Stromal cell of bone marrow (primary cell): Measurements from ENCODE around the gene INS.
"Not testable (repeated sequence)": the region's sequence is repeated elsewhere in the genome, so short reads cannot be mapped to it uniquely, and the experiment has no call there.

ENCODE experiments used
- DNase-seq: peaks from one replicate; pipeline ENCODE4 v3.0.0-alpha.2; 2012; ENCODE audit warnings: low read depth

Gene INS

GRCh38 chr11:2132874-2133240 is 28.2 kb downstream of the INS start:
- DNase-seq, result no peak

GRCh38 chr11:2132246-2132645 is 28.8 kb downstream of the INS start:
- no peak for DNase-seq

DNA sequence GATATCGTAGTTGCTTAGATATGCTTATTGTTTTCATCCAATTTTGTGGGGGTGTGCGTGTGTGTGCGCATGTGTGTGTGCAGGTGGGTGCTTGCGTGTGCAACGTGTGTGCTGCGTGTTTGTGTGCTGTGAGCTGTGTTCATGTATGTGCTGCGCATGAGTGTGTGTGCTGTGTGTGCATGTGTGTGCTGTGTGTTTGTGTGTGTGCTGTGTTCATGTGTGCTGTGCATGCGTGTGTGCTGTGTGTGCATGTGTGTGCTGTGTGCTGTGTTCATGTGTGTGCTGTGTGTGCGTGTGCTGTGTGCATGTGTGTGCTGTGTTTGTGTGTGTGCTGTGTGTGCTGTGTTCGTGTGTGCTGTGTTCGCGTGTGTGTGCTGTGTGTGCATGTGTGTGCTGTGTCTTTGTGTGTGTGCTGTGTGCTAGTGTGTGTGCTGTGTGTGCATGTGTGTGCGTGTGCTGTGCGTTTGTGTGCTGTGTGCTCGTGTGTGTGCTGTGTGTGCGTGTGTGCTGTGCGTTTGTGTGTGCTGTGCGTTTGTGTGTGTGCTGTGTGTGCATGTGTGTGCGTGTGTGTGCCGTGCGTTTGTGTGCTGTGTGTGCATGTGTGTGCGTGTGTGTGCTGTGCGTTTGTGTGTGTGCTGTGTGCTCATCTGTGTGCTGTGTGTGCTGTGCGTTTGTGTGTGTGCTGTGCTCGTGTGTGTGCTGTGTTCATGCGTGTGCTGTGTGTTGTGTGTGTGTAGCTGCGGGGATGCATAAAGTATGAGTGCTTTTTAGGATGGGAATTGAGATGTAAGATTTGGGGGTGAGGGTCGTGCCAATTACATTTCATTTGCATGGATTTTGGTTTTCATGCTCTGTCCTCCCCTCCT is 29.4 kb downstream of the INS start:
- DNase-seq, result no peak

DNA sequence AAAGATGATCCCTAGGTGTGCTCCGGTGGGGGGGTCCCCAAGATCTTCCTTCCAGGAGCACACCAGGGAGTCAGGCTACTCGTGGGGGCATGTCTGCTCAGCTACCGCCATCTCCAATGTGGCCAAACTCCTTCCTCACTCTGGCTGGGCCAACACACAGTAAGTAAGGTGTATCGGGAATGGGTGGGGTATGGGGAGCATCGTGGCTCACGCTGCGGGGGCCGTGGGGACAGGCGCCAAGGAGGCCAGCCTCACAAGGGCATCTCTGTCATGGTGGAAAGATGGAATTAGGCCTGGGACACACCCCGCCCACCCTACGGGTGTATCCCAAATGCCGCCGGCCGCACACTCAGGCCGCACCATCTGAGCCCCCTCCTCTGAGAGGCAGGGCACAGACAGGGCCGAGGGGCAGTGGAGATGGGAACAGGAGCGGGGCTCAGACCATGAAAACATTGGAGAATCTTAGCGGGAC is 30.1 kb downstream of the INS start:
- no peak for DNase-seq

DNA sequence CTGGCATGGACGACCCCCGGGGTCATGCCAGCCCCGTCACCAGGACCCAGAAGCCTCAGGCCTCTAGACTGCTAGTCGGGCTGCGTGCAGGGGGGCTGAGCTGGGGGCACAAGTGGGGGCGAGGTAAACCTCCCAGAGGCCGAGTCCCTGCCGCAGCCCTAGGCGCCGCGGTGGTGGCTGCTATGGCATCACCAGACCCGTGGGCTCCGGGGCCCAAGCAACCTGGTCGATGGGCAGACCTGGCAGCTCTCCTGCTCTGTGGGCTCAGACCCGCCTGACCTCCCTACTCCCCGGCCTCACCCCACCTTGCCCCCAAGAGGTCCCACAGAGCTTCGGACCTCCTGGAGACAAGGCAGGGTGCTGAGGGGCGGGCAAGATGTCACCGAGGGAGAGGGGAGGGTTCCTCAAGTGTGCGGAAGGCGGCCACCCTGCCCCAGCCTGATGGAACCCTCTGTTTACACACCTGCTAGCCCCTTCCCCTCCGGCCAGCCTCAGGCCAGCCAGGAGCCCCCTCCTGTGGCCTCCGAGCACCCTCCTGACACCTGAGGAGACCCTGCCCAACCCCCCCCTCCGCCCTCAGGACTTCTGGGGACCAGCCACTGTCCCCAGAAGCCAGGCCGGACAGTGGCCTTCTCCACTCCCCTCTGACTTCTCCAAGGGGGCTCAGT is 31.2 kb downstream of the INS start:
- DNase-seq, result no peak

GRCh38 chr11:2129308-2129698 is 31.7 kb downstream of the INS start:
- DNase-seq, result no peak

GRCh38 chr11:2128511-2129307 is 32.3 kb downstream of the INS start:
- no peak for DNase-seq

GRCh38 chr11:2128130-2128510 is 32.9 kb downstream of the INS start:
- no peak for DNase-seq

GRCh38 chr11:2127482-2128129 is 33.4 kb downstream of the INS start:
- DNase-seq, result no peak

- no peak for DNase-seq
Observed at GRCh38 chr11:2126520-2127085, 34.4 kb downstream of the INS start.

GRCh38 chr11:2124736-2125484 is 36.1 kb downstream of the INS start:
- not testable (repeated sequence) for DNase-seq

DNA sequence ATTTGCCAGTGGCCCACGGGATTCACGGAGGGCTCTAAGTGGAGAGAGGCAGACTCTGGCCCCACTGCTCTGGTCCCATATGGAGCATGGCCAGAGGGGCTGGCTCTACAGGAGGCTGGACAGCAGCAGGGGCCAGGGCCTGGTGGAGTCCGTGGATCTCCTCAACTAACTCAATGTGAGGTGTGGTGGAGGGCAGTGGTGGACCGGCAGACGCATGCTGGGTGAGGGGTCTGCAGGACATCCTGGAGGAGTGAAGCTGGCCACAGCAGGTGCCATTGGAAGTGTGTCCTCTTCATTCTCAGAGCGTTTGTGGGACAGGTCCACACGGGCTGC is 37.4 kb downstream of the INS start:
- no peak for DNase-seq

GRCh38 chr11:2122907-2123627 is 37.9 kb downstream of the INS start:
- DNase-seq, result no peak

- peak; percentile 45 for DNase-seq
Observed at GRCh38 chr11:2122222-2122906, 38.6 kb downstream of the INS start.

DNA sequence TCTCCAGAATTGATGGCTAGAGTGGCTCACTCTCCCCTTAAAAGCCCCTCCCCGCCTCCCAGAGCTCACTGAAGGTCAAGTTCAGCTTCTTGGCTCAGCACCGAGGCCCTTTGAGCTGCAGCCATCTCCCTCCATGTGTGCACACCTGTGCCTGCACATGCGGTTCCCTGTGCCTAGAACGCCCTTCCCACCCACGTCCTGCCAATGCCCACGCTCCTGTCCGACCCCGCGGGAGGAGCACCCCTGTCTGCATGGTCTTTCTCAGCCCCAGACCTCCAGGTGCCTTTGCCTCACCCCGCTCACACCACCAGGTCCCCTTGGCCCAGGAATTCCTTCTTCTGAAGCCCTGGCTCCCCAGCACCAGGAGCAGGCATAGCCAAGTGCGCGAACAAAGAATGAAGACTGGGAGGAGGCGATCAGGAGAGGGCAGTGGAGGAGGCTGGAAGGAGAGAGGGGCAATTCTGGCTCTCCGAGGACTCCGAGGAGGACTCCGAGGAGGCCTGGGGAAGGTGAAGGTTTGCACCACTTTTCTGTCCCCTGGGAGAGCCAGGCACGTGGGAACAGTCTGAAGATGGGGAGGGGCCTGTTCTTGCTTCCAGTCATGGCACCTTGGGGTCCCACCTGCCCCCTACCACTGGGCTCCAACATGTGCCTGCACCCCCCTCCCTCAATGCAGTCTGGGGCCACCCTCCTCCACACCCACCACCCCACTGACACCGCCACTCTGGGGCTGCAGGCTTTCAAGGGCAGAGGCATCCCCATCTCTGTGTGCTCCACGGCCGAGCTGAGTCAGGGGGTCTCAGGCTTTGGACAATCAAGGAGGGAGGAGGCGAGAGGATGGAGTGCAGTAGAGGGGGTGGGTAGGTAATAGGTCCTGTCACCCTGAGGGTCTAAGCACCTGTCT is 39.5 kb downstream of the INS start:
- no peak for DNase-seq

DNA sequence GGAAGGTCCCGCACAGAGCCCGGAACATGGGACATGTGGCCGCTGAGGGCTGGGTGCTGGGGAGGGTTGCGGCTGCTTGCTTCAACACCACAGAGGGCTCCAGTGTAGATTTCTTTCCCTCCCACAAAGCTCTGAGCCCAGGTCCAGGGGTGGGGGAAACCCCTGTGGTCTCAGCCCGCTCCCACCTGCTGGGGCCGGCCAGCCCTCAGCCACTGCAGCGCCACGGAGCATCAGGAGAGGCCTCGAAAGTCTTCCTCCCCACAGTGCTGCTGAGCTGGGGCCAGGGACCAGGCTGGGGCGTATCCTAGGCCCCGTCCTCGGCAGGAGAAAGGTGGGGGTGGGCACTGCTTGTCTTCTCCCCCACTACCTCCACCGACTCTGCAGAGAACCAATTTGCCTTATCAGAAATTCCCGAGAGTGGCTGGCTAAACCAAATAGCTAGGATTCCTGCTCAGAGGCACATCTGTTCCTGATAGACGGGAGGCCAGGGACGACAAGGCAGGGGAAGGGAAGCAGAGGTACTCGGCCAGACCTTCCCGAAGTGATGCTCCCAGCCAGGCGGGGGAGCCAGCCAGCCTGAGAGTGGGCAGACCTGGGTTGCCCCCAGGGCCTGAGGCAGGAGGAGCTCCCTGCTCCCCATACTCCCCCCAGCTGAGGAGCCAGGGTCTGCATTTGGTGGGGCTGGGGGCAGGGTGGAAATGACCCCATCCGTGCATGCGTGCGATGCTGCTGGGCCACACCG is 40.5 kb downstream of the INS start:
- no peak for DNase-seq

- DNase-seq, result no peak
Observed at GRCh38 chr11:2118677-2119076, 42.3 kb downstream of the INS start.

DNA sequence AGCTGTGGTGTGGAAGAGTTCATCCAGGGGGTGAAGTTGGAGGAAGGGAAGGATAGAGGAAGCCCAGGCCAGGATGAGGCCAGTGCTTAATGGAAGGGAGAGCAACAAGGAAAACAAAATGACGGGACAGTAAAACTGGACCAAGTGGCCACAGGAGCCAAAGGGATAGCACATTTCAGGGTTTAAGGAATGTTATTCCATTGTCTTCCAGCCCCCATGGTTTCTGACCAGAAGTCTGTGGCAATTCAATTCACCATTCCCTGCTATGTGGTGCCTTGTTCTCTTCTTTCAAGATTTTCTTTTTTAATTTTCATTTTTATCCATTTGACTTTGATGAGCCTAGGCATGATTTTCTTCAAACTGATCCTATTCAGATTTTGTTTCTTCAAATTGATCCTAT is 44.3 kb downstream of the INS start:
- DNase-seq, result no peak
